ENCODE data around the gene UNC45A.
A peak's percentile ranks its signal among the peaks of the same experiment; 100 is the strongest.

The UNC45A gene

GRCh38 chr15:90968434-90968833 lies 33.3 kb downstream of the UNC45A start:
- no peak for DNase-seq

GRCh38 chr15:90970274-90970673 lies 35.2 kb downstream of the UNC45A start:
- DNase-seq = no peak

GRCh38 chr15:90972133-90972532 lies 37.0 kb downstream of the UNC45A start:
- DNase-seq = no peak

- DNase-seq = no peak
These were observed 39.1 kb downstream of the UNC45A start for GRCh38 chr15:90974216-90974615.

- DNase-seq = no peak
These were observed 44.5 kb downstream of the UNC45A start for GRCh38 chr15:90979582-90979981.

- DNase-seq = no peak
These were observed 46.6 kb downstream of the UNC45A start for GRCh38 chr15:90981681-90982080.

GRCh38 chr15:90982135-90982534 lies 47.0 kb downstream of the UNC45A start:
- DNase-seq = no peak

- no peak for DNase-seq
These were observed 51.9 kb downstream of the UNC45A start for GRCh38 chr15:90986790-90987507.

GRCh38 chr15:90987561-90988141 lies 52.6 kb downstream of the UNC45A start:
- DNase-seq = no peak

GRCh38 chr15:90988296-90988695 lies 53.2 kb downstream of the UNC45A start:
- no peak for DNase-seq

GRCh38 chr15:90989040-90989768 lies 54.1 kb downstream of the UNC45A start:
- no peak for DNase-seq

GRCh38 chr15:90990446-90990845 lies 55.4 kb downstream of the UNC45A start:
- no peak for DNase-seq

- no peak for DNase-seq
These were observed 56.7 kb downstream of the UNC45A start for GRCh38 chr15:90991587-90992285.

GRCh38 chr15:90994059-90994416 lies 59.0 kb downstream of the UNC45A start:
- no peak for DNase-seq

- DNase-seq = peak; percentile 82
These were observed 59.6 kb downstream of the UNC45A start, which contains the start of gene PRC1 for GRCh38 chr15:90994417-90995311. Gene PRC1 (minus strand): TSS chr15:90994535. CDS start chr15:90994417, 118 bp downstream.

- DNase-seq = no peak
These were observed 63.7 kb downstream of the UNC45A start for GRCh38 chr15:90998737-90999136.

GRCh38 chr15:91001209-91001608 lies 66.1 kb downstream of the UNC45A start:
- no peak for DNase-seq

All from NCI-H2107 (cell line).